IPS DF 4.7 (cell line): ENCODE data around the gene NPC1L1.

Experiments
- DNase-seq: peaks from one replicate; pipeline ENCODE4 v3.0.0-alpha.2; 2013; ENCODE audit warnings: low spot score; ENCODE audit errors: extremely low read depth

The NPC1L1 gene

DNA sequence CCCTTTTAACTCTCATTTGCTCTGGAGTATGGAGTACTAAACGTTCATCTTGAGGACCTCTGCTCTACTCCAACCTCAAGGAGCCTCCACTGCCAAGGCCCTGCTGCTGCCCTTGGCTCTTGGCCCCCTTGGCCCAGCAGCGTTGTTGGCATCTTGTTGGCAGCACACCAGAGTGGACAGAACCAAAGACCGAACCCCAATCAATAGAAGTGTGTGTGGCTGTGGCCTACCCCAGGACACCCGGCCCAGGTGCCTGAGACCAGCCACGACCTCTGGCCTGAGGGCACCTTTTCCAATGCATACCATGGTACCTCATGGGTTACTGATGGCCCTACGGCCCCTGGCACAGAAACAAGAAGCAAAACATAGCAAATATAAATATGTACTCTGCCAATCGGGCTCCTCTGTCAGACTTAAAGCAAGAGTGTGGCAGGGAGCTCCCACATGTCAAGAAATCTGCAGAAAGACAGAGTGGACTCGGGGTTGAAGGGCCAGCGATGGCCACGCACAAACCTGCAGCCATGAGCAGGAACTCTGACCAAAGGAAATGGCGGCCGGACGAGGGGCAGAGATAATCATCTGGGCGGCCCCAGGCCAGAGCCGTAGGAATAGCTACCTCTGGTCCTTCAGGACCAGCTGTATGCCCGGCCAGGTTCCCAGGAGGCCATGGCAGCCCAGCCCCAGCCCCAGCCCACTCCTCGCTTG, 2.9 kb downstream of the NPC1L1 start:
- no peak for DNase-seq

- no peak for DNase-seq
Measured at GRCh38 chr7:44537442-44537841, 3.7 kb downstream of the NPC1L1 start.

GRCh38 chr7:44536090-44536489, 5.0 kb downstream of the NPC1L1 start:
- DNase-seq: no peak

- DNase-seq: no peak
Measured at GRCh38 chr7:44535348-44536064, 5.6 kb downstream of the NPC1L1 start.

DNA sequence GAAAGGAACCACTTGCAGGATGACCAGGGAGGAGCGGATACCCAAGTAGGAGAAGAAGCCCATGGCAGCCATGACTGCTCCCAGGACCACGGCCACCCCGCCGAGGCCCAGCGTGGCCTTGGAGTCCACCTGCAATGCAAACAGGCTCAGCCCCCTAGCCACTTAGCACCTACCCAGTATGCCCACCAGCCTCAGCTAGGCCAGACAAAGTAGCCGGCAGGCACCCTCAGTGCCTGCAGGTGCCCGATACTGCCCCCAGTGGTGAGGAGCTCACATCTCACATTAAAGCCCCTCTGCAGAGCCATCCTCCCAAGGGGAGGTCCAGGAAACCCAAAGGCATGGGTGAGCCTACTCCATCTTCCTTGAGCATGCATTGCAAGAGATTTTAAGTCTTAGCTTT, 6.6 kb downstream of the NPC1L1 start:
- DNase-seq: peak; percentile 41

- DNase-seq: no peak
Measured at GRCh38 chr7:44534087-44534486, 7.0 kb downstream of the NPC1L1 start.

DNA sequence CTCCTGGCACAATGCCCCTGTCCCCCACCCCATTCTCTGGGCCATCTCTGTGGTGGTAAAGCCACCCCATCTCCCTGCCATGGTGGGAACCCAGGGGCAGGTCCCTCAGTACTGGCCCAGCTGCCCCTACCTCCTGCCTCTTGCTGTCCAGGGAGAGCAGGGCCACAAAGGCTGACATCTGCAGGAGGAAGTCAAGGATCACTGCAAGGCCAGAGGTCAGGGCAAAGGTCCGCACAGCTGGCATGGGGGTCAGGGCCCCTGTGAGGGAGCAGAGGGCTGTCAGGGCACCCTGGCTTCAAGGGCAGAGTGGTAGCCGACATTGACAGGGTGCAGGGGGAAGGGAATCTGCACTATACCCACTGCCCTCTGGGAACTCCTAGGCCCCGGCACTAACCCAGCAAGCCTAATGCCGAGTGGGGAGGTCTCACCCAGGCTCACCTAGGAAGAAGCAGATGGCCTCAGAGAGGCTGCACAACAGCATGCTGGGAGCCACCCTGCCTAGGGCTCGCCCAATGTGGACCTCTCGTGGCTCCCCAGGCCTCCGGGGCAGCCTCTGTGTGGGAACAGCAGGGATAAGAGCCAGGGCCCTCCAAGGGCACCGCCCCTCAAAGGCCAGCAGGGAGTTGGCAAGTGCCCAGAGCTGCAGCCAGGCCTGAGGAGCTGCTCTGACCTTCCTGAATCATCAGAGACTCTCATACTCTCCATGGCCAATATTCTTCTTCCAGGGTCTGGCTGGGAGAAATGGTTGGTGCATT, 7.7 kb downstream of the NPC1L1 start:
- DNase-seq: no peak

GRCh38 chr7:44531421-44532380, 9.4 kb downstream of the NPC1L1 start:
- no peak for DNase-seq

GRCh38 chr7:44530990-44531389, 10.1 kb downstream of the NPC1L1 start:
- DNase-seq: no peak

DNA sequence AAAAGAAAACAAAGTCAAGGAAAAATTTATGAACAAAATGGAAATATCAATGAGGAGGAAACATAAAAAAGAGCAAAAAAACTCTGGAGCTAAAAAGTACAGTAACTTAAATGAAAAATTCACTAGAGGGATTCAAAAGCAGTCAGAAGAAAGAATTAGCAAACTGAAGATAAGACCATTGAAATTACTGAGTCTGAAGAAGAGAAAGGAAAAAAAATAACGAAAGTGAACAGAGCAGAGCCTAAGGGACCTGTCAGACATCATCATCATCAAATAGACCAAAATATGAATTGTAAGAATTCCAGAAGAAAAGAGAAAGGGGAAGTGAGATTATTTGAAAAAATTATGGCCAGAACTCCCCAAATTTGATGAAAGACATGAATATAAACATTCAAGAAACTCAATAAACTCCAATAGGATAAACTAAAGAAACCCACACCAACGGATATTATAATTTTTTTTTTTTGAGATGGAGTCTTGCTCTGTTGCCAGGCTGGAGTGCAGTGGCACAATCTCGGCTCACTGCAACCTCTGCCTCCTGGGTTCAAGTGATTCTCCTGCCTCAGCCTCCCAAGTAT, 16.2 kb downstream of the NPC1L1 start:
- DNase-seq: no peak

- no peak for DNase-seq
Measured at GRCh38 chr7:44522315-44522714, 18.8 kb downstream of the NPC1L1 start.

DNA sequence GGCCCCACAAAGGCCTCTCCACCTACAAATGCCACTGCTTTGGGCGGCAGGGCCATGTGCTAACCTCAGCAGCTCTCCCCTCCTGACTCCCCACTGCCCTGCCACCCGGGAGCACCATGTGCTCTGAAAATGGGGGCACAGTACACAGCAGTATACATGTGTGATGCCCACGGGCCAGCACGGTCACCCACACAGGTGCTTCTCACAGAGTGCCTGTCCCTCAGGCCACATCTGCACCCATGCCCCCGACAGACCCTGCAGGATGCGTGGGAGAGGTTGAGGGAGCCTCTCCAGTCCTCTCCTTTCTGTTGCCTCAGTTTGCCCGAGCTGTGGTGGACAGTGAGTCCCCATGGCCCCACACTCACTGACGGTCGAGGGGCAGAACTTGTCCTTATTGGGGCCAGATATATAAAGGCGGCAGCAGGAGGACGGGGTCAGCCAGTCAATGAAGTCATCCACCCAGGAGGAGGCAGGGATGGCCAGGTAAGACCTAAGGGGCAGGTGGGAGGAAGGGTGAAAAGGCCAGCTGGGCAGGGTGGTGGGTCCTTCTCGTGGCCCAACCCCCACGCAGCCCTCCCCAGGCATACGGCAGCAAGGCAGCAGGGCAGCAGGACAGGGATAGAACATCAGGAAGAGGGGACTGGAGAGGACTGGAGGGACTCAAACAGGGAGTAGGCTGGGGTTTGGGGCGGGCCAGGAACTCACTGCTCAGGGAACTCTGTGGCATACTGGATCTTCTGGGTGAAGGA, 19.6 kb downstream of the NPC1L1 start:
- no peak for DNase-seq

DNA sequence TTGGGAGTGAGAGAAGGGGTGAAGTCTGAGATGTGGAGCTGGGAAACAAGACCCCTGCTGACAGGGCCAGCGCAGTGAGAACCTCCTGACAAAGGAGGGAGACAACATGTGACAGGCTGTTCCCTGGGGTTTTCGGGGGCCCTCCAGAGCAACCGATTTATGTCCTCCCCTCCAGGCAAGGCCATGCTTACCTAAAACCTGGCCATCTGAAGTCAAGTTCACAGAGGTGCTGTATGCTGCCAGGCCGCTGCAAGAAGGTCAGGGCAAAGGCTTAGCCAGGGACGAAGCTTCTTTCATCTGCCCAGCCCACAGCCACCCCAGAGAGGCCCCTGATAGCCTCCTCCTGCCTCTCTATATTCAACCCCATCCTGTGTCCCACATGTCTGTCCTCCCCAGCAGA, 20.6 kb downstream of the NPC1L1 start:
- DNase-seq: no peak

GRCh38 chr7:44519546-44519945, 21.6 kb downstream of the NPC1L1 start:
- DNase-seq: no peak

- DNase-seq: no peak
Measured at GRCh38 chr7:44518761-44519160, 22.4 kb downstream of the NPC1L1 start.

- DNase-seq: no peak
Measured at GRCh38 chr7:44517175-44517574, 24.0 kb downstream of the NPC1L1 start.

DNA sequence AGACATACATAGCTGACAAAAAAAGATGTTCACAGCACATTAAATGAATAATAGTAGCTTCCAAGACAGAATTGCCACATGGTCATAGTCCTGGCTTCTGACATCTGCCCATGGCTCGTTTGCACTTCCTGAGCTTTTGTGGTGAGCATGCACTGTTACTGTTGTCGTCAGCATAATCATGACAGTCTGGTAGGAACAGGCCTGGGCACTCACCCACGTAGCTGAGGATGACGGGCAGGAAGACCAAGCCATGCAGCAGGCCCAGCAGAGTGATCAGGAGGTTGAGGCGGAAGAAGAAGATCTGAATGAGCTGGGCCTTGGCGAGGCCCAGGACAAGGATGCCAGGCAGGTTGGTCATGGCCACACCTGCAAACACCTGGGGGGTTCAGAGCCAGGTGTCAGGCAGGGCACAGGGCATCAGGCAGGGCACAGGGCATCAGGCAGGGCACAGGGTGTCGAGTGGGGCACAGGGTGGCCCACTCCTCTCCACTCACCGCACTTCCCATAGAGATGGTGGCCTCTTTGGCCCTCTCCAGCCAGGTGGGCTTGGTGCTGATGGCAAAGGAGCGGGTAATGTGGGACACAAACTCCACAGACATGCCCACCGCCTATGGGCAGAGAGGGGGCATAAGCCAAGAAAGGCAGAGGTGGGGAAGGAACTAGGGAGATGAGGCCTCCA, 25.4 kb downstream of the NPC1L1 start:
- no peak for DNase-seq

GRCh38 chr7:44512736-44513135, 28.4 kb downstream of the NPC1L1 start:
- no peak for DNase-seq

DNA sequence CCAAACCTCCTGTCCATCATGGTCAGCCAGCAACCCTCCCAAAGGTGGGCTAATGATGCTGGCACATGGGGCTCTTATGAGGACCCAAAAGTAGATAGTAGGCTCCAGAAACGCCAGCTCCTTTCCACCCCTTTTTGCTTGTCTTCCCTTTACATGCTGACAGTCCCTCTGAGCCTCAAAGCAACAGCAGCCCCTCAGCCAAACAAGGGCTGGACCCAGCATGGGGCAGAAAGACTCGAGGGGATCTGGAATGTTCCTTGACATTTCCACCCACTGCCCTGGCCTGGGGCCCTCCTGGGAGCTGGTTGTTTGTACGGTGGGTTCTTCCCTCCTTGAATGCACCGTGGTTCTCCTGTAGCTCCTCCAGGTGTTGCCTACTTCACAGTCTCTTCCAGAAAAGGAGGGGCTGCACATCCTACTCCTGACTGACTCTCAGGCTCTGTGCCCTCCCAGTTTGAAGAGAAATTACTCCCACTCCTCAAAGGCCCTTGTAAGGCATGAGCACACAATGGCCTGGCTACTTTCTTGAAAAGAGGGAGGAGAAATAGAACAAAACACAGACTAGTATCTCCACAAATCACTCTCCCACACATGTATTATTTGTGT, 29.2 kb downstream of the NPC1L1 start:
- DNase-seq: no peak
